Measurements from ENCODE around the gene OTUB1. TPM values are rescaled to one million over a fixed set of nuclear protein-coding genes. Genes with fewer than 3 reads are reported as not detected.

The OTUB1 gene
- total RNA-seq, 1 experiment from 2014 or later, result 87.0 TPM

DNA sequence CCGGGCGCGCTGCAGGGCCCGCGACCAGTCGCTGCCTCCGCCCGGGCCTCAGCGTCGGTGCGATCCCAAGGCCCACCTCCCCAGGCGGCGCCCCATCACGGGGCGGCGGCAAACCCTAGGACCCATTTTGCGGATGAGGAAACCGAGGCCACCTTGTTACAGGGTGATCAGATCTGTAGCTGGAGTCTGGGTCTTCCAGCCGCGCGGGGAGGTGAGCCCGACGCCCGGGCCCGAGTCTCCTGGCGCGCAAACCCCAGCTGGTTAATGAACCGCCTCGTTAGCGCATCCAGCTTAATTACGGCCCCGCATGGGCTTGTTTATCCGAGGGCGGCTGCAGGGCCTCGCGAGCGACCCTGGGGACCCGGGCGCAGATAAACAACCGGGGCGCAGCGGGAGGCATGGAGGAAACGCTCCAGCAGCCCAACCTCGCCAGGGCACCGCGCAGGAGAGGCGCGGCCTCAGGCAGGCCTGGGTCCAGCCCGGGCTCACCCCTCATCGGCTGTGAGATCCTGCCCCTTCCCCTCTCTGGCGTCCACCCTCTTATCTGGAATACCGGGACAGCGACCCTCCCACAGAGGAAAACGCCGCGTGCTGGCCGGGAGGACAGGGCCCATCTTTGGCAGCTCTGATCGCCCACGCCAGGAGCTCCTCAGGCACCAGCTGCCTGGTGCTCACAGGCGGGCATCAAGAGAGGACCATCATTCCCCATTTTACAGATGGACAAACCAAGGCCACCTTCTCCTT, 14.7 kb downstream of the OTUB1 start:
- CTCF ChIA-PET, result interaction anchor here (1.6 kb wide), 1 partner anchor 7 kb away, joined by 3 read pairs; no protein-coding TSS in a partner anchor
- peaks cover 0 to 11% of the 10 kb centered on the region in 2 experiments; a peak in 1 of 4 replicates for H3K4me1 ChIP-seq (ENCODE audit: control insufficient read depth in 1 of 2, insufficient read depth in 2 of 2, low read length in 2 of 2)
- POLR2A ChIA-PET, result no interaction called here

DNA sequence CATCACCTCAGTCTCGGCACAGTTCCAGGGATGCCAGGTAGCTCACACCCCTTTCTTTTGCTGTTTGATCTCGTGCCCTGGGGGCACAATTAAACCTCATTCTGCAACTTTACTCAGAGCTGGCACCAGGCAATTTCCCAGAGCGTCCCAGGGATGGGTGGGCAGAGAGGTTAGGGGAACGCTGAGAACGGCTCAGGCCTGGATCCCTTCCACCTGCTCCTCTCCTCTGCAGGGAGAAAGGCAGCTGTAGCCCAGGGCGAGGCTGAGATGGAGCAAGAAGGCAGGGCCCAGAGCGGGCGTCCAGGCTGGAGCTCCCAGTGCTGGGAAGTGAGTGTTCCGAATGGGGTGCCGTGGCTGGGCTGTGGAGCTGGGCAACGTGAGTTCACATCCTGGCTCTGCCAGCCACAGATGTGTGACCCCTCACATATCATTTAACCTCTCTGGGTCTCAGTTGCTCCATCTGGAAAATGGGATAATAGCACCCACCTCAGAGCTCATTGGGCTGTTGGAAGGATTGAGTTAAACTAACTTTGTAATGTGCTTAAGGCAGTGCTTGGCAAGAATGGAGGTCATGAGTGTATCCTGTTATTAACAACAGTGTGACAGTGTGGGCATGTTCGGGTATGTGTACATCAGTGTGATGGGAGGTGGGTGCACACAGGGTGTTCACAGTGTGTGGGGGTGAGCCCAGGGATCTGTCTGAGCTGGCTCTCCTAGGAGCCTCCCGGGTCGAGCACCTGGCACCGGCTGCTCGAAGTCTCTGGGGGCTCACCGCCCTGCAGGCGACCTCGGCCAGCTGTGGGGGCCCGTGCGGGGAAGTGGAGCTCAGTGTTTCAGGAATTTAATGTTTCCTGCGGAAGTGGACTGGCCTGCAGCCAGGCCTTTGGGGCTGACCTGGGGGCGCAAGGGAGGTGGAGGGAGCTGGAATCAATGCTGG, 15.5 kb downstream of the OTUB1 start:
- TF ChIP-seq EZH2 (IDR thresholded peaks at IDR 0.05), result no peak
- Histone ChIP-seq H3K4me2 (ENCODE audit: low read length) (no peak overlapping the region), H3K27ac (ENCODE audit: low read depth, low read length) (no peak overlapping the region), H3K4me3 (replicated peaks in 1 of 2; ENCODE audit: low read depth in 1 of 2, low read length in 2 of 2) (no peak overlapping the region), H3K9ac (ENCODE audit: low read length) (no peak overlapping the region), H3K9me2 (ENCODE audit: insufficient read depth) (no peaks in the 10 kb centered on the region), H3K36me3 (ENCODE audit: control insufficient read depth in 1 of 2, insufficient read depth in 2 of 2, low read length in 2 of 2) (peaks cover 5 to 12% of the 10 kb centered on the region in 2 experiments; a peak in 3 of 4 replicates), H3K27me3 (ENCODE audit: insufficient read depth, low read length) (no peaks in the 10 kb centered on the region), H3K79me2 (ENCODE audit: insufficient read depth, low read length) (0 out of 2 replicates have a peak, but pooled peaks cover 3% of the 10 kb centered on the region), H3K4me1 (ENCODE audit: control insufficient read depth in 1 of 2, insufficient read depth in 2 of 2, low read length in 2 of 2) (peaks cover 7 to 20% of the 10 kb centered on the region in 2 experiments), H2AFZ (ENCODE audit: low read depth, low read length, poor library complexity, severe bottlenecking) (no peak overlapping the region), H4K20me1 (ENCODE audit: insufficient read depth) (no peaks in the 10 kb centered on the region), H3K9me3 (ENCODE audit: control insufficient read depth in 1 of 2, insufficient read depth in 1 of 2, low read depth in 1 of 2, low read length in 2 of 2) (no peaks in the 10 kb centered on the region)
- intact Hi-C loops (cut with micrococcal nuclease), result loop anchor here (10.0 kb wide), 1 partner anchor 143 kb away; no protein-coding TSS in a partner anchor
- no TSS peak for BruUV-seq (replicated peaks)
- DNase-seq (ENCODE audit: low read depth, low spot score), result no peak
- CTCF ChIA-PET, result no interaction called here
- RAD21 ChIA-PET (ENCODE audit: low non-redundant PET in 1 of 2, low total read pairs in 2 of 2, uncharacterized antibody in 2 of 2, unreplicated experiment in 2 of 2), result no interaction called here
- no peak for ATAC-seq
- POLR2A ChIA-PET, result no interaction called here

More for the DNA sequence above, 14.7 kb downstream of the OTUB1 start:
- no peak overlapping the region; the same call in 1 of the 2 replicates for H3K27ac ChIP-seq (ENCODE audit: low read depth, low read length)
- H4K20me1 ChIP-seq (ENCODE audit: insufficient read depth), result no peaks in the 10 kb centered on the region
- no peaks in the 10 kb centered on the region for H3K9me3 ChIP-seq (ENCODE audit: control insufficient read depth in 1 of 2, insufficient read depth in 1 of 2, low read depth in 1 of 2, low read length in 2 of 2)
- no TSS peak for BruUV-seq (replicated peaks)
- no peak for ATAC-seq
- no peak overlapping the region for H2AFZ ChIP-seq (ENCODE audit: low read depth, low read length, poor library complexity, severe bottlenecking)
- intact Hi-C loops (cut with micrococcal nuclease), result loop anchor here (10.0 kb wide), 1 partner anchor 144 kb away; no protein-coding TSS in a partner anchor
- H3K9me2 ChIP-seq (ENCODE audit: insufficient read depth), result no peaks in the 10 kb centered on the region
- no peak for DNase-seq (ENCODE audit: low read depth, low spot score)
- 0 out of 2 replicates have a peak, but pooled peaks cover 3% of the 10 kb centered on the region for H3K79me2 ChIP-seq (ENCODE audit: insufficient read depth, low read length)
- no peak for TF ChIP-seq SIN3A (IDR thresholded peaks at IDR 0.05; ENCODE audit: low read depth)
- TF ChIP-seq ZFX (IDR thresholded peaks at IDR 0.05), result no peak
- TF ChIP-seq SP1 (IDR thresholded peaks at IDR 0.05; ENCODE audit: low read depth), result no peak
- no peak for TF ChIP-seq POLR2A (IDR thresholded peaks at IDR 0.05; ENCODE audit: borderline replicate concordance, extremely low read depth, insufficient read depth, insufficient read length)
- TF ChIP-seq RAD21 (IDR thresholded peaks at IDR 0.05; ENCODE audit: low read depth), result no peak
- H3K27me3 ChIP-seq (ENCODE audit: insufficient read depth, low read length), result no peaks in the 10 kb centered on the region
- H3K4me3 ChIP-seq (replicated peaks in 1 of 2; ENCODE audit: low read depth in 1 of 2, low read length in 2 of 2), result no peak overlapping the region
- peaks cover 5 to 20% of the 10 kb centered on the region in 2 experiments; a peak in 3 of 4 replicates for H3K36me3 ChIP-seq (ENCODE audit: control insufficient read depth in 1 of 2, insufficient read depth in 2 of 2, low read length in 2 of 2)
- RAD21 ChIA-PET (ENCODE audit: low non-redundant PET in 1 of 2, low total read pairs in 2 of 2, uncharacterized antibody in 2 of 2, unreplicated experiment in 2 of 2), result no interaction called here
- no peak overlapping the region for H3K4me2 ChIP-seq (ENCODE audit: low read length)
- no peak overlapping the region for H3K9ac ChIP-seq (ENCODE audit: low read length)
